AG04449 (cell line): ENCODE results near the gene LRRFIP1.

ENCODE experiments used
- CTCF ChIA-PET: fragments of 350-600 bp; formaldehyde crosslinking; extraction: SDS; loops from one replicate; lab custom pipeline; 2021; ENCODE audit warnings: antibody characterized with exemption; lab: Yijun Ruan, JAX
- POLR2A ChIA-PET: fragments of 400-600, 350-600 bp; formaldehyde crosslinking; extraction: SDS; loops from one replicate; lab custom pipeline; 2020; ENCODE audit warnings: antibody characterized with exemption, inconsistent platforms; lab: Yijun Ruan, JAX
- DNase-seq: peaks from one replicate; pipeline ENCODE4 v3.0.0-alpha.2; 2010; ENCODE audit warnings: low read depth, low spot score
- H3K4me3 ChIP-seq: 2 replicates; pipeline ENCODE4 v1.5.1; 2011; ENCODE audit warnings: low read depth, mild to moderate bottlenecking, control low read depth, low read length
- CTCF ChIP-seq: IDR thresholded peaks from one replicate; pipeline ENCODE4 v1.5.1; 2011; ENCODE audit warnings: mild to moderate bottlenecking, moderate library complexity, low read length, control low read depth, inconsistent platforms; ENCODE audit not compliant: insufficient read depth; ENCODE audit errors: missing control alignments

The LRRFIP1 gene

GRCh38 chr2:237630216-237631000, 3.0 kb downstream of the LRRFIP1 start:
- ChIA-PET POLR2A (no interaction called here), CTCF (interaction anchor here (1.2 to 1.9 kb wide), 4 partner anchors 10 to 115 kb away, joined by 4 to 7 read pairs (median 6); no protein-coding TSS in a partner anchor)
- DNase-seq, result no peak
- H3K4me3 ChIP-seq, result no peak overlapping the region
- no peak for TF ChIP-seq CTCF

GRCh38 chr2:237631007-237631785, 3.8 kb downstream of the LRRFIP1 start:
- no peak for DNase-seq
- CTCF ChIA-PET, result interaction anchor here (1.4 to 3.0 kb wide), 4 partner anchors 9 to 114 kb away, joined by 5 to 12 read pairs (median 7); no protein-coding TSS in a partner anchor
- no peak for TF ChIP-seq CTCF
- POLR2A ChIA-PET, result interaction anchor here (0.9 kb wide), 1 partner anchor 130 kb away, joined by 3 read pairs; no protein-coding TSS in a partner anchor
- no peak overlapping the region for H3K4me3 ChIP-seq

GRCh38 chr2:237631801-237632585, 4.6 kb downstream of the LRRFIP1 start:
- TF ChIP-seq CTCF, result no peak
- no peak for DNase-seq
- CTCF ChIA-PET, result interaction anchor here (1.4 to 3.0 kb wide), 3 partner anchors 8 to 113 kb away, joined by 5 to 12 read pairs (median 7); no protein-coding TSS in a partner anchor
- POLR2A ChIA-PET, result interaction anchor here (0.9 kb wide), 1 partner anchor 131 kb away, joined by 3 read pairs; no protein-coding TSS in a partner anchor
- no peak overlapping the region for H3K4me3 ChIP-seq

GRCh38 chr2:237633061-237633561, 5.7 kb downstream of the LRRFIP1 start:
- ChIA-PET CTCF (interaction anchor here (3.0 kb wide), 1 partner anchor 112 kb away, joined by 12 read pairs; no protein-coding TSS in a partner anchor), POLR2A (no interaction called here)
- TF ChIP-seq CTCF, result no peak
- no peak for DNase-seq
- no peak overlapping the region for H3K4me3 ChIP-seq

GRCh38 chr2:237636578-237636977, 9.2 kb downstream of the LRRFIP1 start:
- H3K4me3 ChIP-seq, result no peak overlapping the region
- TF ChIP-seq CTCF, result no peak
- CTCF ChIA-PET, result interaction anchor here (2.1 kb wide), 1 partner anchor 110 kb away, joined by 5 read pairs; no protein-coding TSS in a partner anchor
- DNase-seq, result no peak
- POLR2A ChIA-PET, result no interaction called here
